Measurements from ENCODE around the gene ABCA13. TPM values are rescaled to one million over a fixed set of nuclear protein-coding genes. Genes with fewer than 3 reads are reported as not detected.

Gene ABCA13
- total RNA-seq, 1 experiment from 2014 or later = 0.03 TPM

GRCh38 chr7:48224042-48224441, 52.8 kb downstream of the ABCA13 start:
- no peak for DNase-seq (ENCODE audit: low spot score)
- in situ Hi-C loops (cut with HindIII; ENCODE audit: low sequenced_read_pairs) = no loop called here

GRCh38 chr7:48225101-48225500, 53.8 kb downstream of the ABCA13 start:
- no peak for DNase-seq (ENCODE audit: low spot score)
- in situ Hi-C loops (cut with HindIII; ENCODE audit: low sequenced_read_pairs) = no loop called here

- DNase-seq (ENCODE audit: low spot score) = no peak
- in situ Hi-C loops (cut with HindIII; ENCODE audit: low sequenced_read_pairs) = no loop called here
Measured at GRCh38 chr7:48237354-48237753, 66.1 kb downstream of the ABCA13 start.

- in situ Hi-C loops (cut with HindIII; ENCODE audit: low sequenced_read_pairs) = no loop called here
- DNase-seq (ENCODE audit: low spot score) = no peak
Measured at GRCh38 chr7:48242846-48243245, 71.6 kb downstream of the ABCA13 start.

- DNase-seq (ENCODE audit: low spot score) = peak; percentile 10
Measured at GRCh38 chr7:48244864-48245271, 73.6 kb downstream of the ABCA13 start.

GRCh38 chr7:48245751-48246472, 74.7 kb downstream of the ABCA13 start:
- peak; percentile 3 for DNase-seq (ENCODE audit: low spot score)
- in situ Hi-C loops (cut with HindIII; ENCODE audit: low sequenced_read_pairs) = no loop called here

More at GRCh38 chr7:48244864-48245271, 73.6 kb downstream of the ABCA13 start:
- in situ Hi-C loops (cut with HindIII; ENCODE audit: low sequenced_read_pairs) = no loop called here

- DNase-seq (ENCODE audit: low spot score) = no peak
- in situ Hi-C loops (cut with HindIII; ENCODE audit: low sequenced_read_pairs) = no loop called here
Measured at GRCh38 chr7:48249166-48249565, 77.9 kb downstream of the ABCA13 start.

GRCh38 chr7:48250441-48250951, 79.2 kb downstream of the ABCA13 start:
- in situ Hi-C loops (cut with HindIII; ENCODE audit: low sequenced_read_pairs) = no loop called here
- no peak for DNase-seq (ENCODE audit: low spot score)

- no peak for DNase-seq (ENCODE audit: low spot score)
- in situ Hi-C loops (cut with HindIII; ENCODE audit: low sequenced_read_pairs) = no loop called here
Measured at GRCh38 chr7:48251766-48252165, 80.5 kb downstream of the ABCA13 start.

GRCh38 chr7:48252995-48253394, 81.7 kb downstream of the ABCA13 start:
- DNase-seq (ENCODE audit: low spot score) = no peak
- in situ Hi-C loops (cut with HindIII; ENCODE audit: low sequenced_read_pairs) = no loop called here

- no peak for DNase-seq (ENCODE audit: low spot score)
- in situ Hi-C loops (cut with HindIII; ENCODE audit: low sequenced_read_pairs) = no loop called here
Measured at GRCh38 chr7:48255046-48255445, 83.8 kb downstream of the ABCA13 start.

- in situ Hi-C loops (cut with HindIII; ENCODE audit: low sequenced_read_pairs) = no loop called here
- no peak for DNase-seq (ENCODE audit: low spot score)
Measured at GRCh38 chr7:48259463-48260280, 88.4 kb downstream of the ABCA13 start.

- in situ Hi-C loops (cut with HindIII; ENCODE audit: low sequenced_read_pairs) = no loop called here
- DNase-seq (ENCODE audit: low spot score) = no peak
Measured at GRCh38 chr7:48261696-48262095, 90.4 kb downstream of the ABCA13 start.

- in situ Hi-C loops (cut with HindIII; ENCODE audit: low sequenced_read_pairs) = no loop called here
- no peak for DNase-seq (ENCODE audit: low spot score)
Measured at GRCh38 chr7:48262606-48263310, 91.5 kb downstream of the ABCA13 start.

GRCh38 chr7:48263311-48263650, 92.0 kb downstream of the ABCA13 start:
- in situ Hi-C loops (cut with HindIII; ENCODE audit: low sequenced_read_pairs) = no loop called here
- peak; percentile 8 for DNase-seq (ENCODE audit: low spot score)

GRCh38 chr7:48269066-48269465, 97.8 kb downstream of the ABCA13 start:
- in situ Hi-C loops (cut with HindIII; ENCODE audit: low sequenced_read_pairs) = no loop called here
- DNase-seq (ENCODE audit: low spot score) = no peak

- DNase-seq (ENCODE audit: low spot score) = no peak
- in situ Hi-C loops (cut with HindIII; ENCODE audit: low sequenced_read_pairs) = no loop called here
Measured at GRCh38 chr7:48274662-48275061, 103.4 kb downstream of the ABCA13 start.

GRCh38 chr7:48279420-48279819, 108.2 kb downstream of the ABCA13 start:
- in situ Hi-C loops (cut with HindIII; ENCODE audit: low sequenced_read_pairs) = no loop called here
- DNase-seq (ENCODE audit: low spot score) = no peak

- in situ Hi-C loops (cut with HindIII; ENCODE audit: low sequenced_read_pairs) = no loop called here
Measured at GRCh38 chr7:48280100-48280499, 108.8 kb downstream of the ABCA13 start.

GRCh38 chr7:48285373-48285772, 114.1 kb downstream of the ABCA13 start:
- in situ Hi-C loops (cut with HindIII; ENCODE audit: low sequenced_read_pairs) = no loop called here
- no peak for DNase-seq (ENCODE audit: low spot score)

More at GRCh38 chr7:48280100-48280499, 108.8 kb downstream of the ABCA13 start:
- no peak for DNase-seq (ENCODE audit: low spot score)

Data from G401 (cell line).